ENCODE results near the gene YEATS4. TPM values are rescaled to one million over a fixed set of nuclear protein-coding genes. Genes with fewer than 3 reads are reported as not detected.

The YEATS4 gene
- total and polyA plus RNA-seq, 9 of the 15 experiments (the other 6 are each of a cell fraction or from before 2014, with no cell fraction given): 25.9 to 92.2 (median 49.2) TPM

DNA sequence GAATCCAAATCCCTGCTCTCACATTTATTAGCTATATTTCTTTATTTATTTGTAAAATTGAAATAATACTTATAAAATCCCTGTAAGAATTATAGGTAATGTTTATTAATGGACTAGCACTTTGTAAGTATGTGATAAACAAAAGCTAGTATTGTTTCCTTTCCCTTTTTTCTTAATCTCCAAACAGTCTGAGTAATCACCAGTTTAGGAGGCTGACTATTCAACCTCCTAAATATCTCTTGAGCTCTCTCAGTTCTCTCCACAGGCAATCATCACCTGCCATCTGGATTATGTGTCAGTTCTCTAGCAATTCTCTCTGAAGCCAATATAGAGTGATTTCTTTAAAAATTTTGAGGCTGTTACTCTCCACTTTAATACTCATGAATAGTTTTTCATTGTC is 20.6 kb upstream of the YEATS4 start:
- H3K4me2 ChIP-seq (ENCODE audit: insufficient read depth, low read length): no peak overlapping the region
- H3K79me2 ChIP-seq (ENCODE audit: control insufficient read depth, insufficient read depth, low read length): no peaks in the 10 kb centered on the region
- no peak for FAIRE-seq
- no peak overlapping the region for H2AFZ ChIP-seq (ENCODE audit: low read depth, low read length)
- H3K9ac ChIP-seq (ENCODE audit: insufficient read depth in 1 of 2, low read depth in 2 of 2, low read length in 2 of 2): no peak overlapping the region
- no TSS peak for BruUV-seq (replicated peaks)
- H3K4me1 ChIP-seq (replicated peaks in 1 of 2; ENCODE audit: control insufficient read depth in 2 of 2, insufficient read depth in 2 of 2, low read length in 2 of 2): peaks cover 0 to 8% of the 10 kb centered on the region in 2 experiments; a peak in 2 of 5 replicates
- H4K20me1 ChIP-seq (replicated peaks; ENCODE audit: control insufficient read depth, insufficient read depth, low read length): no peaks in the 10 kb centered on the region
- POLR2A ChIA-PET: interaction anchor here (2.1 kb wide), 1 partner anchor 10 kb away, joined by 11 read pairs; no protein-coding TSS in a partner anchor
- no peak for TF ChIP-seq MCM3 (IDR thresholded peaks at IDR 0.05)
- TF ChIP-seq, protein P1, sequence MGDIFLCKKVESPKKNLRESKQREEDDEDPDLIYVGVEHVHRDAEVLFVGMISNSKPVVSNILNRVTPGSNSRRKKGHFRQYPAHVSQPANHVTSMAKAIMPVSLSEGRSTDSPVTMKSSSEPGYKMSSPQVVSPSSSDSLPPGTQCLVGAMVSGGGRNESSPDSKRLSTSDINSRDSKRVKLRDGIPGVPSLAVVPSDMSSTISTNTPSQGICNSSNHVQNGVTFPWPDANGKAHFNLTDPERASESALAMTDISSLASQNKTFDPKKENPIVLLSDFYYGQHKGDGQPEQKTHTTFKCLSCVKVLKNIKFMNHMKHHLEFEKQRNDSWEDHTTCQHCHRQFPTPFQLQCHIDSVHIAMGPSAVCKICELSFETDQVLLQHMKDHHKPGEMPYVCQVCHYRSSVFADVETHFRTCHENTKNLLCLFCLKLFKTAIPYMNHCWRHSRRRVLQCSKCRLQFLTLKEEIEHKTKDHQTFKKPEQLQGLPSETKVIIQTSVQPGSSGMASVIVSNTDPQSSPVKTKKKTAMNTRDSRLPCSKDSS (IDR thresholded peaks at IDR 0.05; ENCODE audit: low read depth, partially characterized antibody): no peak
- TF ChIP-seq, protein P2, sequence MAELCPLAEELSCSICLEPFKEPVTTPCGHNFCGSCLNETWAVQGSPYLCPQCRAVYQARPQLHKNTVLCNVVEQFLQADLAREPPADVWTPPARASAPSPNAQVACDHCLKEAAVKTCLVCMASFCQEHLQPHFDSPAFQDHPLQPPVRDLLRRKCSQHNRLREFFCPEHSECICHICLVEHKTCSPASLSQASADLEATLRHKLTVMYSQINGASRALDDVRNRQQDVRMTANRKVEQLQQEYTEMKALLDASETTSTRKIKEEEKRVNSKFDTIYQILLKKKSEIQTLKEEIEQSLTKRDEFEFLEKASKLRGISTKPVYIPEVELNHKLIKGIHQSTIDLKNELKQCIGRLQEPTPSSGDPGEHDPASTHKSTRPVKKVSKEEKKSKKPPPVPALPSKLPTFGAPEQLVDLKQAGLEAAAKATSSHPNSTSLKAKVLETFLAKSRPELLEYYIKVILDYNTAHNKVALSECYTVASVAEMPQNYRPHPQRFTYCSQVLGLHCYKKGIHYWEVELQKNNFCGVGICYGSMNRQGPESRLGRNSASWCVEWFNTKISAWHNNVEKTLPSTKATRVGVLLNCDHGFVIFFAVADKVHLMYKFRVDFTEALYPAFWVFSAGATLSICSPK (IDR thresholded peaks at IDR 0.05; ENCODE audit: borderline replicate concordance): no peak
- TF ChIP-seq, protein P3, sequence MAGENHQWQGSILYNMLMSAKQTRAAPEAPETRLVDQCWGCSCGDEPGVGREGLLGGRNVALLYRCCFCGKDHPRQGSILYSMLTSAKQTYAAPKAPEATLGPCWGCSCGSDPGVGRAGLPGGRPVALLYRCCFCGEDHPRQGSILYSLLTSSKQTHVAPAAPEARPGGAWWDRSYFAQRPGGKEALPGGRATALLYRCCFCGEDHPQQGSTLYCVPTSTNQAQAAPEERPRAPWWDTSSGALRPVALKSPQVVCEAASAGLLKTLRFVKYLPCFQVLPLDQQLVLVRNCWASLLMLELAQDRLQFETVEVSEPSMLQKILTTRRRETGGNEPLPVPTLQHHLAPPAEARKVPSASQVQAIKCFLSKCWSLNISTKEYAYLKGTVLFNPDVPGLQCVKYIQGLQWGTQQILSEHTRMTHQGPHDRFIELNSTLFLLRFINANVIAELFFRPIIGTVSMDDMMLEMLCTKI (IDR thresholded peaks at IDR 0.05; ENCODE audit: partially characterized antibody): no peak
- TF ChIP-seq TCFL5 (CRISPR knock-in tag; conservative IDR thresholded peaks at IDR 0.05): no peak
- no peak for TF ChIP-seq MYC (IDR thresholded peaks at IDR 0.05; ENCODE audit: low read depth, low read length)
- no peak for TF ChIP-seq MYC (CRISPR knock-in tag; IDR thresholded peaks at IDR 0.05; ENCODE audit: borderline replicate concordance, low read depth)
- no peak for TF ChIP-seq TCF3 (CRISPR knock-in tag; IDR thresholded peaks at IDR 0.05)
- TF ChIP-seq, protein P4, sequence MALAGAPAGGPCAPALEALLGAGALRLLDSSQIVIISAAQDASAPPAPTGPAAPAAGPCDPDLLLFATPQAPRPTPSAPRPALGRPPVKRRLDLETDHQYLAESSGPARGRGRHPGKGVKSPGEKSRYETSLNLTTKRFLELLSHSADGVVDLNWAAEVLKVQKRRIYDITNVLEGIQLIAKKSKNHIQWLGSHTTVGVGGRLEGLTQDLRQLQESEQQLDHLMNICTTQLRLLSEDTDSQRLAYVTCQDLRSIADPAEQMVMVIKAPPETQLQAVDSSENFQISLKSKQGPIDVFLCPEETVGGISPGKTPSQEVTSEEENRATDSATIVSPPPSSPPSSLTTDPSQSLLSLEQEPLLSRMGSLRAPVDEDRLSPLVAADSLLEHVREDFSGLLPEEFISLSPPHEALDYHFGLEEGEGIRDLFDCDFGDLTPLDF (CRISPR knock-in tag; IDR thresholded peaks at IDR 0.05): no peak
- no peak for TF ChIP-seq FOXK2 (conservative IDR thresholded peaks at IDR 0.05 in 1 of 2, IDR thresholded peaks at IDR 0.05 in 1 of 2; ENCODE audit: low read depth in 2 of 2)
- no peaks in the 10 kb centered on the region for H3K27me3 ChIP-seq (ENCODE audit: control insufficient read depth in 2 of 2, insufficient read depth in 2 of 2, low read length in 2 of 2)
- intact Hi-C loops (cut with micrococcal nuclease) (no loop called here), in situ Hi-C loops (cut with MboI) (no loop called here)
- CTCF ChIA-PET (ENCODE audit: low intra/inter-chr PET ratio): no interaction called here
- no peaks in the 10 kb centered on the region for H3K36me3 ChIP-seq (ENCODE audit: control insufficient read depth, insufficient read depth, low read length)
- H3K4me3 ChIP-seq: no peak overlapping the region
- no peak overlapping the region for H3K27ac ChIP-seq (ENCODE audit: extremely low read depth, low read depth, low read length)
- ATAC-seq: no peak
- no peaks in the 10 kb centered on the region for H3K9me3 ChIP-seq (replicated peaks; ENCODE audit: control insufficient read depth, insufficient read depth, low read depth, low read length)
- no peaks in the 10 kb centered on the region for H3K9me1 ChIP-seq (ENCODE audit: control insufficient read depth, insufficient read depth, low read length)
- DNase-seq (ENCODE audit: extremely low read depth in 1 of 4, low spot score in 3 of 4): no peak
